ENCODE data around the gene ZBED1. TPM values are rescaled to one million over a fixed set of nuclear protein-coding genes. Genes with fewer than 3 reads are reported as not detected.
"Not testable (repeated sequence)": the region's sequence is repeated elsewhere in the genome, so short reads cannot be mapped to it uniquely, and the experiment has no call there.

ZBED1 gene
- total RNA-seq, 1 donor from 2014 or later: 40.2 TPM

DNA sequence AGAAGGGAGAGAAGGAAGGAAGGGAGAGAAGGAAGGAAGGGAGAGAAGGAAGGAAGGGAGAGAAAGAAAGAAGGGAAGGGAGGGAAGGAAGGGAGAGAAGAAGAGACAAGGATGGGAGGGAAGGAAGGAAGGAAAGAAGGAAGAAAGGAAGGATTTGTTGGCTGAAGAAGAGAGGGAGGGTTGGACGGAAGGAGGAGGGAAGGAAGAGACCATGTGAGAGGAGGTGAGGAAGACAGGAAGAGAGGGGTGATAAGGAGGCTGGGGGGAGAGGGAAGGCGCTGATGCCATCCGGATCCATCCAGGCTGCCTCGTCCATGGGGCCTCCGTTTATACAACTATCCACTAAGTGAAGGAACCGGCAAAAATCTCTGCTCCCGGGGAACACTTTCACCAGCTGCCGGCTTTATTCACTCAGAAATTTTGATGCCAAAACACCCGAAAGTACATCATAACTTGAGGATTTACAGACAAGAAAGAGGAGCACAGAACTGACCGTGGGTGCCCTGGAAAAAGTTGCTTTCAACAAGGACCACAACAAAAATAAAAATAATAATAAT is 14.9 kb downstream of the ZBED1 start:
- H3K9me3 Mint-ChIP-seq (ENCODE audit: unreplicated experiment): no peaks in the 10 kb centered on the region
- DNase-seq (ENCODE audit: low spot score): no peak
- TF ChIP-seq, protein P1, sequence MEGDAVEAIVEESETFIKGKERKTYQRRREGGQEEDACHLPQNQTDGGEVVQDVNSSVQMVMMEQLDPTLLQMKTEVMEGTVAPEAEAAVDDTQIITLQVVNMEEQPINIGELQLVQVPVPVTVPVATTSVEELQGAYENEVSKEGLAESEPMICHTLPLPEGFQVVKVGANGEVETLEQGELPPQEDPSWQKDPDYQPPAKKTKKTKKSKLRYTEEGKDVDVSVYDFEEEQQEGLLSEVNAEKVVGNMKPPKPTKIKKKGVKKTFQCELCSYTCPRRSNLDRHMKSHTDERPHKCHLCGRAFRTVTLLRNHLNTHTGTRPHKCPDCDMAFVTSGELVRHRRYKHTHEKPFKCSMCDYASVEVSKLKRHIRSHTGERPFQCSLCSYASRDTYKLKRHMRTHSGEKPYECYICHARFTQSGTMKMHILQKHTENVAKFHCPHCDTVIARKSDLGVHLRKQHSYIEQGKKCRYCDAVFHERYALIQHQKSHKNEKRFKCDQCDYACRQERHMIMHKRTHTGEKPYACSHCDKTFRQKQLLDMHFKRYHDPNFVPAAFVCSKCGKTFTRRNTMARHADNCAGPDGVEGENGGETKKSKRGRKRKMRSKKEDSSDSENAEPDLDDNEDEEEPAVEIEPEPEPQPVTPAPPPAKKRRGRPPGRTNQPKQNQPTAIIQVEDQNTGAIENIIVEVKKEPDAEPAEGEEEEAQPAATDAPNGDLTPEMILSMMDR (IDR thresholded peaks at IDR 0.05; ENCODE audit: unreplicated experiment): no peak
- peak overlapping the region; percentile 72 for H3K4me3 Mint-ChIP-seq (ENCODE audit: unreplicated experiment)
- peaks cover 8% of the 10 kb centered on the region for H3K27me3 Mint-ChIP-seq (ENCODE audit: unreplicated experiment)
- peaks cover 10% of the 10 kb centered on the region for H3K4me1 Mint-ChIP-seq (ENCODE audit: unreplicated experiment)
- peaks cover 50% of the 10 kb centered on the region for H3K36me3 Mint-ChIP-seq (ENCODE audit: low read depth, unreplicated experiment)
- no peak overlapping the region for H3K27ac Mint-ChIP-seq (ENCODE audit: unreplicated experiment)

DNA sequence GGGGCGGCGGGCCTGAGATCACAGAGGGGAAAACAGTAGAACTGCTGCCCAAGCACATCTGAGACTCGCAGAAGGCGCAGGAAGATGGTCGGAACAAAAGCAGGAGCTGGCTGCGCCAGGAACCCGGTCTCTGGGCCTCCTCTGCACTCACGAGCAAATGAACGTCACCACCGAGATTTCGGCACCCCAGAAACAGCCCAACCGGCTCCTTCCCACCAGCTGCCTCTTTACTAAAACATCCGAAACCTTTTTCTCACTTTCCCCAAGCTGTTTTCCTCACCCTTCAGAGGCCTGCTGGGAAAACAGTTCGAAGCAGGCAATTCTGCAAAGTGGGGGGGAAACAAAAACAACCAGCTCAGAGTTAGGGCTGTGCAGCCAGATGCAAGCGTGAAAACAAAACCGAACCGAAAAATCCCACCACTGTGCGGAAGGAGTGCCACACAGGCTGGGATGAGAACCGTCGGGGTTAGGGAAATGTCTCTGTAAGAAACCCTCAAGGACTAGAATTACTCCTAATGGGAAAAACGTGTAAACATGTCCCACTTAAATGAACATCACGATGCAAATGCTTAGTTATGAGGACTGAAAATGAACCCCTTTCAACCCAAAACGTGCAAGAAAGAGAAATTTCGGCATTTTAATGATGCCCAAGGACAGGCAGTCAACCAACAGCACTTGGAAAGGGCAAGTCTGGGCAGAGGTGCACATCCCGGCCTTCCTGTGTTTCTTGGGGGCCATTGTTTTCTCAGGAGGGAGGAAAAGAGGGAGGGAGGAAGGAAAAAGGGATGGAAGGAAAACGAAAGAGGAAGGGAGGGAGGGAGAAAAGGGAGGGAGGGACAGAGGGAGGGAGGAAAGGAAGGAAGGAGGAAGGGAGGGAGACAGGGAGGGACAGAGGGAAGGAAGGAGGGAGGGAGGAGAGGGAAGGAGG is 15.8 kb downstream of the ZBED1 start:
- TF ChIP-seq, protein P1 (IDR thresholded peaks at IDR 0.05; ENCODE audit: unreplicated experiment): no peak
- H3K4me1 Mint-ChIP-seq (ENCODE audit: unreplicated experiment): peaks cover 10% of the 10 kb centered on the region
- H3K4me3 Mint-ChIP-seq (ENCODE audit: unreplicated experiment): peak overlapping the region; percentile 74
- DNase-seq (ENCODE audit: low spot score): no peak
- H3K9me3 Mint-ChIP-seq (ENCODE audit: unreplicated experiment): no peaks in the 10 kb centered on the region
- no peak overlapping the region for H3K27ac Mint-ChIP-seq (ENCODE audit: unreplicated experiment)
- peaks cover 47% of the 10 kb centered on the region for H3K36me3 Mint-ChIP-seq (ENCODE audit: low read depth, unreplicated experiment)
- peaks cover 5% of the 10 kb centered on the region for H3K27me3 Mint-ChIP-seq (ENCODE audit: unreplicated experiment)

DNA sequence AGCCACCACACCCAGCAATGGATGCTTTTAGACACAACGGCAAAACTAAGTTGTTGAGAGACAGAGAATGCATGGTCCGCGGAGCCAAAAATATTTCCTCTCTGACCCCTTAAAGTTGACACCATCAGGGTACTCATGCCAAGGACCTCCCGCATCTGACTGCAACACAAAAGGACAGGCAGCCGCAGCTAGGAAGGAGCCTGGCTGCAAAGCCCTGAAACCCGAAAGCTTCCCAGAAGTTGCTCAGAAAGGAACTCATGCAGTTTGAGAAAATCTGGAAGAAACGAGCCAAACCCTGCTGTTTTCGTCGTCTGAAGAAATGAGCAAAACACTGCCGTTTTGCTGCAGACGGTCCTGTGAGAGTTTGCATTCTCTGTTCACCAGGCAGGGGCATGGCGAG is 16.5 kb downstream of the ZBED1 start:
- DNase-seq (ENCODE audit: low spot score): no peak
- peaks cover 10% of the 10 kb centered on the region for H3K4me1 Mint-ChIP-seq (ENCODE audit: unreplicated experiment)
- TF ChIP-seq, protein P1 (IDR thresholded peaks at IDR 0.05; ENCODE audit: unreplicated experiment): no peak
- no peaks in the 10 kb centered on the region for H3K9me3 Mint-ChIP-seq (ENCODE audit: unreplicated experiment)
- H3K36me3 Mint-ChIP-seq (ENCODE audit: low read depth, unreplicated experiment): peaks cover 45% of the 10 kb centered on the region
- no peak overlapping the region for H3K4me3 Mint-ChIP-seq (ENCODE audit: unreplicated experiment)
- H3K27ac Mint-ChIP-seq (ENCODE audit: unreplicated experiment): no peak overlapping the region
- H3K27me3 Mint-ChIP-seq (ENCODE audit: unreplicated experiment): peaks cover 5% of the 10 kb centered on the region

DNA sequence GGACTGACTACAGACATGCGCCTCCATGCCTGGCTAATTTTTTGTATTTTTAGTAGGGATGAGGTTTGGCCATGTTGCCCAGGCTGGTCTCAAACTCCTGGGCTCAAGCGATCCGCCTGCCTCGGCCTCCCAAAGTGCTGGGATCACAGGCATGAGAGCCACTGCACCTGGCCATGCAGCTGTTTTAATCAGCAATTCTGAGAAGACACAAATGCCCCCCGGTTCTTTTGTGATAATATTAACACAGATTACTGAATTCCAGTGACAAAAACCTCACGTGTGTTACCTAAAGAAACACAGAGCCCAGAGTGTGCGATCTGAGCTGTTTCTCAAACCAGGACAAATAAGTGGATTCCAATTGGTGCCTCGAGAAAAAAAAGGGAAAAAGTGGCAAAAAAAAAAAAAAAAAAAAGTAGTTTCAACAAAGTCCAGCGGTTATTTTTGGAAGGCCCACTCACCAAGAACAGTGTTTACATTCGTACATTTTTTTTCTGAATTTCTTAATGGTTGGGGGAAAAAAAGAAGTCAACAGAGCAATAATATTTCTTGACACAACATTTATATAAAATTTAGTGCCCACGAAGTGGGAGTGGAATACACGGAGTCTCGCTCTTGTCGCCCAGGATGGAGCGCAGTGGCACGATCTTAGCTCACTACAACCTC is 17.2 kb downstream of the ZBED1 start:
- Mint-ChIP-seq H3K9me3 (ENCODE audit: unreplicated experiment) (no peaks in the 10 kb centered on the region), H3K27me3 (ENCODE audit: unreplicated experiment) (peaks cover 5% of the 10 kb centered on the region), H3K36me3 (ENCODE audit: low read depth, unreplicated experiment) (peaks cover 45% of the 10 kb centered on the region), H3K27ac (ENCODE audit: unreplicated experiment) (no peak overlapping the region), H3K4me1 (ENCODE audit: unreplicated experiment) (peaks cover 10% of the 10 kb centered on the region), H3K4me3 (ENCODE audit: unreplicated experiment) (no peak overlapping the region)
- TF ChIP-seq, protein P1 (IDR thresholded peaks at IDR 0.05; ENCODE audit: unreplicated experiment): no peak
- DNase-seq (ENCODE audit: low spot score): no peak

DNA sequence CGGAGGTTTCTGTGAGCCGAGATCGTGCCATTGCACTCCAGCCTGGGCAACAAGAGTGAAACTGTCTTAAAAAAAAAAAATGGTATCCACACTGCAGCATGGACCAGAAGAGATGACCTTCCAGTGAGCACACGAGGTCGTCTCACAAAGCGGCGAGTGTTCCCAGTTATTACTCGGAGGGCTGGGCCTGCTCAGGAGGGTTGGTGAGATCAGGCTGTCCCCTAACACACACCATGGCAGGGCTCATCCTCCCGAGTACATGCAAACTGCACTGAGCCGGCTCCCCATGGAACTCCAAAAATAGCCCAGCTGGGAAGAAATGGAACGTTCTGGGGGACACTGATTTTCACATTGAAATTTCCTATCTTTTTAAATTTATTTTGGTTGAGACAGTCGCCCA is 19.2 kb downstream of the ZBED1 start:
- not testable (repeated sequence) for H3K27me3 Mint-ChIP-seq (ENCODE audit: unreplicated experiment); H3K27ac Mint-ChIP-seq (ENCODE audit: unreplicated experiment); DNase-seq (ENCODE audit: low spot score); H3K9me3 Mint-ChIP-seq (ENCODE audit: unreplicated experiment); H3K4me3 Mint-ChIP-seq (ENCODE audit: unreplicated experiment)
- Mint-ChIP-seq H3K36me3 (ENCODE audit: low read depth, unreplicated experiment) (peaks cover 33% of the 10 kb centered on the region), H3K4me1 (ENCODE audit: unreplicated experiment) (peaks cover 10% of the 10 kb centered on the region)

DNA sequence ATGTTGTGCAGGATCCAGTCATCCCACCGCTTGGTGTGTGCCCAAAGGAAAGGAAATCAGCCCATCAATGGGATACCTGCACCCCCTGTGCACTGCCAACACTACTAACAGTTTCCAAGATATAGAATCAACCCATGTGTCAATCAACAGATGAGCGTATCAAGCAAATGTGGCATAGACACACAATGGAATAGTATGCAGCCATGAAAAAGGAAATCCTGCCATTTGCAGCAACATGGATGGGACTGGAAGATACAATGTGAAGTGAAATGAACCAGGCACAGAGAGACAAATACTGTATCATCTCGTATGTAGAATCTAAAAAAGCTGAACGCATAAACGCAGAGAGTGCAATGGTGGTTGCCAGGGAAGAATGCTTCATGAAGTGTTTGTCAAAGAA is 20.8 kb downstream of the ZBED1 start:
- H3K4me3 Mint-ChIP-seq (ENCODE audit: unreplicated experiment); H3K9me3 Mint-ChIP-seq (ENCODE audit: unreplicated experiment); H3K27ac Mint-ChIP-seq (ENCODE audit: unreplicated experiment); DNase-seq (ENCODE audit: low spot score); H3K27me3 Mint-ChIP-seq (ENCODE audit: unreplicated experiment); H3K4me1 Mint-ChIP-seq (ENCODE audit: unreplicated experiment): not testable (repeated sequence)
- H3K36me3 Mint-ChIP-seq (ENCODE audit: low read depth, unreplicated experiment): peaks cover 23% of the 10 kb centered on the region

Data from endothelial cell (in vitro differentiated cells).